GM12891 (cell line): ENCODE data around the gene TSPAN18.

Source experiments
- DNase-seq: peaks from one replicate; pipeline ENCODE4 v3.0.0; 2011; ENCODE audit warnings: low spot score; ENCODE audit not compliant: insufficient read length
- FAIRE-seq: peaks from 2 replicates; lab custom pipeline; 2011; peaks lifted over from hg19 to GRCh38; lab: Jason Lieb, UNC
- PAX5 ChIP-seq: IDR thresholded peaks from 2 replicates; pipeline ENCODE4 v1.6.1; 2011; ENCODE audit warnings: low read length, moderate library complexity, mild to moderate bottlenecking; ENCODE audit not compliant: insufficient read depth, severe bottlenecking
- POLR2A ChIP-seq: IDR thresholded peaks from 2 replicates; pipeline ENCODE4 v1.6.1; 2011; ENCODE audit warnings: low read depth, low read length, control low read depth
- POLR2AphosphoS5 ChIP-seq: IDR thresholded peaks from 2 replicates; pipeline ENCODE4 v1.6.1; 2011; ENCODE audit warnings: low read depth, low read length, control low read depth
- POU2F2 ChIP-seq: IDR thresholded peaks from 2 replicates; pipeline ENCODE4 v1.6.1; 2011; ENCODE audit warnings: low read depth, mild to moderate bottlenecking, control low read depth, low read length, moderate library complexity
- SPI1 ChIP-seq: IDR thresholded peaks from 2 replicates; pipeline ENCODE4 v1.6.1; 2011; ENCODE audit warnings: low read depth, low read length, control low read depth
- TAF1 ChIP-seq: IDR thresholded peaks from 2 replicates; pipeline ENCODE4 v1.6.1; 2011; ENCODE audit warnings: low read depth, low read length, control low read depth

The TSPAN18 gene

GRCh38 chr11:44759743-44760476 is 33.1 kb downstream of the TSPAN18 start:
- TF ChIP-seq POLR2A (no peak), TAF1 (no peak), PAX5 (no peak), POU2F2 (no peak), POLR2AphosphoS5 (no peak), SPI1 (no peak)
- DNase-seq (no peak), FAIRE-seq (no peak)

GRCh38 chr11:44760477-44760872 is 33.7 kb downstream of the TSPAN18 start:
- no peak for TF ChIP-seq PAX5
- DNase-seq (no peak), FAIRE-seq (no peak)

- FAIRE-seq = no peak
- DNase-seq = no peak
- TF ChIP-seq POLR2AphosphoS5 (no peak), TAF1 (no peak), SPI1 (no peak), POLR2A (no peak), PAX5 (no peak), POU2F2 (no peak)
These were observed 34.3 kb downstream of the TSPAN18 start for GRCh38 chr11:44760917-44761550.

- FAIRE-seq (no peak), DNase-seq (no peak)
- no peak for TF ChIP-seq POU2F2
- no peak for TF ChIP-seq POLR2A
- TF ChIP-seq SPI1 = no peak
- TF ChIP-seq PAX5 = no peak
- no peak for TF ChIP-seq POLR2AphosphoS5
These were observed 34.8 kb downstream of the TSPAN18 start for GRCh38 chr11:44761551-44761961.

- no peak for TF ChIP-seq SPI1
- TF ChIP-seq POLR2A = no peak
- TF ChIP-seq PAX5 = no peak
- no peak for TF ChIP-seq POLR2AphosphoS5
- TF ChIP-seq POU2F2 = no peak
- no peak for TF ChIP-seq TAF1
- no peak for FAIRE-seq
- no peak for DNase-seq
These were observed 36.5 kb downstream of the TSPAN18 start for GRCh38 chr11:44763121-44763820.

- FAIRE-seq (no peak), DNase-seq (no peak)
- no peak for TF ChIP-seq TAF1
- TF ChIP-seq POLR2A = no peak
- TF ChIP-seq SPI1 = no peak
- no peak for TF ChIP-seq POLR2AphosphoS5
- no peak for TF ChIP-seq POU2F2
- TF ChIP-seq PAX5 = no peak
These were observed 37.8 kb downstream of the TSPAN18 start for GRCh38 chr11:44764583-44764982.

- DNase-seq (no peak), FAIRE-seq (no peak)
- TF ChIP-seq POU2F2 (no peak), SPI1 (no peak), POLR2AphosphoS5 (no peak), PAX5 (no peak), POLR2A (no peak), TAF1 (no peak)
These were observed 38.3 kb downstream of the TSPAN18 start for GRCh38 chr11:44765026-44765595.

GRCh38 chr11:44765676-44766075 is 38.9 kb downstream of the TSPAN18 start:
- no peak for DNase-seq
- TF ChIP-seq SPI1 (no peak), PAX5 (no peak), TAF1 (no peak), POLR2A (no peak), POLR2AphosphoS5 (no peak), POU2F2 (no peak)
- FAIRE-seq = no peak

- DNase-seq (no peak), FAIRE-seq (no peak)
- TF ChIP-seq SPI1 (no peak), POU2F2 (no peak), PAX5 (no peak), TAF1 (no peak), POLR2AphosphoS5 (no peak), POLR2A (no peak)
These were observed 39.6 kb downstream of the TSPAN18 start for GRCh38 chr11:44766112-44766971.
